BE2C (cell line): ENCODE data around the gene CST9L.

Experiments
- DNase-seq: peaks from one replicate; pipeline ENCODE4 v3.0.0-alpha.2; 2020
- H3K27me3 ChIP-seq: fragments of 250-450 bp; sonication (Bioruptor Pico); 2 replicates; pipeline ENCODE4 v1.5.1; 2020; ENCODE audit warnings: mild to moderate bottlenecking
- H3K36me3 ChIP-seq: fragments of 250-450 bp; sonication (Bioruptor Pico); 2 replicates; pipeline ENCODE4 v1.5.1; 2020; ENCODE audit warnings: mild to moderate bottlenecking
- H3K4me1 ChIP-seq: fragments of 250-450 bp; sonication (Bioruptor Pico); 2 replicates; pipeline ENCODE4 v1.5.1; 2020
- H3K4me3 ChIP-seq: 2 replicates; pipeline ENCODE4 v1.5.1; 2011; ENCODE audit warnings: low read depth, low read length
- H3K9me3 ChIP-seq: fragments of 250-450 bp; sonication (Bioruptor Pico); 2 replicates; pipeline ENCODE4 v1.5.1; 2020
- CTCF ChIP-seq: IDR thresholded peaks from 2 replicates; pipeline ENCODE4 v1.5.1; 2012; ENCODE audit warnings: mild to moderate bottlenecking, low read depth, low read length

The CST9L gene

GRCh38 chr20:23595941-23596340 lies 27.7 kb upstream of the CST9L start:
- Histone ChIP-seq H3K4me1 (no peaks in the 10 kb centered on the region), H3K27me3 (no peaks in the 10 kb centered on the region; the same call in 1 of the 2 replicates), H3K4me3 (no peak overlapping the region), H3K9me3 (no peaks in the 10 kb centered on the region), H3K36me3 (no peaks in the 10 kb centered on the region)
- TF ChIP-seq CTCF, result no peak
- no peak for DNase-seq

DNA sequence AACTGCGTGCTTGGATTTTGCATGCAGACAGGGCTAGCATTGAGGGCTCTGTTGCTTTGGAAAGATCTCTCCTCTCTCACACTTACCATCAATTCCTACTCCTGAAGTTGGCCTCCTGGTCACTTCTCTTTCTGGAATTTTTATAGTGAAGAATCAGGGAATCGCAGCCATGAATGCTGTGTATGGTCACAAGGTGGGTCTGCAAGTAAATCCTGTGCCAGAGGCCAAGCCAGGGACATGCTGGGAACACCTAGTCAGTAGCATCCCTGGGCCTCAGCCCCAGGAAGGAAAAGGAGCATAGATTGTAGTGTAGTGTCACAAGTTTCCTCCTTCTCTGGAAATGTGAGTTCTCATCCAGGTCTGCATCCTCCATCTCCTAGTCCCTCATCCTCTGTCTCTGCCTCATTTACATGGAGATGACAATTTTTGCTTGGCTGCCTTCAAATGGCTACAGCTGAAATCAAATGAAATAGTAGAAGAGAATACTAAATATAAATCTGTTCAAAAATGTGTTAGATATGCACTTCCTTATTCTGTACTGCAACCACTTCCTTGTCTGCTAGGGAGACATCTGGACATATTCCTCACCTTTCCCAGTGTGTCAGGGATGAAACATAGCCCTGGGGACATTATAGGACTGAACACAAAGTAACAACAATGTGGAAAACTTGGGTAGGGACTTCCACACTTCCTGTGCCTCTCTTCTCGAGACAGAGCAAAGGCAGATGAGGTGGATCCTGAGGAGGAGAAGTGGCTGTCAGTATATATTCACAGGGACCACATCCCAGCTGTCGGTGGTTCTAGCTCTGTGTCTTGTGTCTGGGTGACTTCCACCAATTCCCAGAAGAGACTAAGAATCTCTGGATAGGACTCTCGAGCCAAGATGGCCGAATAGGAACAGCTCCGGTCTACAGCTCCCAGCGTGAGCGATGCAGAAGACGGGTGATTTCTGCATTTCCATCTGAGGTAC lies 20.4 kb upstream of the CST9L start:
- DNase-seq, result no peak
- H3K36me3 ChIP-seq, result no peaks in the 10 kb centered on the region
- no peaks in the 10 kb centered on the region for H3K4me1 ChIP-seq
- no peak for TF ChIP-seq CTCF
- no peaks in the 10 kb centered on the region for H3K27me3 ChIP-seq
- H3K4me3 ChIP-seq, result no peak overlapping the region
- H3K9me3 ChIP-seq, result no peaks in the 10 kb centered on the region

DNA sequence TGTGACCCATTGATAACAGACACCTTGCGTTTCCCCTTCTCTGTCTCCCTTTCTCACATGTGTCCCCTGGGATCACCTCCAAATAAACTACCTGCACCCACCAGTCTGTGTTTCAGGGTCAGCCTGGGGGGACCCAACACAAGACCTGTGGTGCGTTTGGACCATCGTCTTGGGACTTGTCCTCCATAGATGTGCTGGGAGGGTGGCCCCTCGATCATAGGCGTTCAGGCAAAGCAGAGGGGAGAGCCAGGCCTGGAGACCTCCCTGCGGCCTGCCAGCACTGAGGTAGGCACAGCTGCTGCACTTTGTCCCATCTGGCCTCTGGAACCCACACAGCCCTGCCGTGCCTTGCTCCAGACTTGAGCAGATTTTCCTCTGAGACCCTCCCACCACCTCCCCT lies 19.3 kb upstream of the CST9L start:
- no peaks in the 10 kb centered on the region for H3K36me3 ChIP-seq
- no peak for TF ChIP-seq CTCF
- H3K27me3 ChIP-seq, result no peaks in the 10 kb centered on the region
- H3K4me1 ChIP-seq, result no peaks in the 10 kb centered on the region
- H3K4me3 ChIP-seq, result no peak overlapping the region
- no peaks in the 10 kb centered on the region for H3K9me3 ChIP-seq
- no peak for DNase-seq

- no peaks in the 10 kb centered on the region for H3K36me3 ChIP-seq
- DNase-seq, result no peak
- no peak overlapping the region for H3K4me3 ChIP-seq
- no peak for TF ChIP-seq CTCF
- no peaks in the 10 kb centered on the region for H3K27me3 ChIP-seq
- H3K4me1 ChIP-seq, result no peaks in the 10 kb centered on the region
- H3K9me3 ChIP-seq, result no peaks in the 10 kb centered on the region
Measured at GRCh38 chr20:23586735-23587525, 18.6 kb upstream of the CST9L start.

DNA sequence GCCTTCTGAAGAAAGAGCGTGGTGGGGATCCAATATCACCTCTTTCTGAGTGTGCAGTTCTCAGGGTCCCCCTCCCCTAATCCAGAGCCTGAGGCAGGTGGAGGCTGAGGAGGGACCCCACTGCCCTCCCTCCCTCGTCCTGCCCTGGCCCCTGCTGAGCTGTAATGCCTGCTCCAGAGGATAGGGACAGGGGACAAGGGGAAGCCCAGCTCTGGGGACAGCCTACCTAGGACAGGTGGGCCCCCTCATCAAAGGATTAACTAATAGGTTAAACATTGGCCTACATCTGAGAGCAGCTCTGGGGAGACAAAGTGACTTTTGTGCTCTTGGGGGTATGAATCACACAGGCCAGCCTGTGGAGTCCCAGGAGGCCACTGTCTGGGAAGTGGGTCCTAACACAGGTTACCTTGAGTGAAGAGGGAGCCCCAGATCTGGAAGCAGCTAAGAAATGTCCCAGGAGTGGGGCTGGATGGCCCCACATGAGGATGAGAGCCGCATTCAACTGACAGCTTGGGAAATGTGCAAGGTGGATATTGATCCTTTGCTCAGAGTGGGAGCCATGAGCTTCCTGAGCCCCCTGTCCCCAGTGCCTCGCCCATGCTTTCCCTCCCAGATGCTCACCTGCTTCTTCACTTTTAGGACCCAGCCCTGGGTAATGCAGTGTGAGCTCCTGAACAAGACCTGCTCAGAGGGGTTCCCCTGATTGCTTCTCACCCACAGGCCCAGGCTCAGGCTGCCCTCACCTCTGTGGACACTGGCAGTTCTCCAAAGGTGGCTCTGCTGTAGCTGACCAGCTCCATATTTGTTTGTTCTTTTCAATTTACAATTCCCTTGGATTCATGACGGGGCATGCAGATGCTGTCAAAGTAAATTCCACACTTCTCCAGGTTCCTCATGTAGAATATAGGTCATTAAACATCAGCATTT lies 17.8 kb upstream of the CST9L start:
- no peak for TF ChIP-seq CTCF
- no peak overlapping the region for H3K4me3 ChIP-seq
- H3K4me1 ChIP-seq, result no peaks in the 10 kb centered on the region
- DNase-seq, result no peak
- H3K27me3 ChIP-seq, result no peaks in the 10 kb centered on the region
- no peaks in the 10 kb centered on the region for H3K36me3 ChIP-seq
- no peaks in the 10 kb centered on the region for H3K9me3 ChIP-seq
